NT2/D1 (cell line): ENCODE data around the gene FAM13A.

Experiments used
- DNase-seq: peaks from one replicate; pipeline ENCODE4 v3.0.0-alpha.2; 2011; ENCODE audit warnings: low read depth, low spot score
- H3K27me3 ChIP-seq: 2 replicates; pipeline ENCODE4 v1.6.0; 2011; ENCODE audit warnings: mild to moderate bottlenecking; ENCODE audit not compliant: insufficient read length, insufficient read depth
- H3K36me3 ChIP-seq: 2 replicates; pipeline ENCODE4 v1.6.1; 2011; ENCODE audit warnings: mild to moderate bottlenecking, low read length, mixed read lengths; ENCODE audit not compliant: insufficient read depth, insufficient read length
- H3K4me1 ChIP-seq: 2 replicates; pipeline ENCODE4 v1.5.1; 2011; ENCODE audit not compliant: insufficient read depth, insufficient read length
- H3K4me3 ChIP-seq: 2 replicates; pipeline ENCODE4 v1.5.1; 2011; ENCODE audit warnings: low read depth; ENCODE audit not compliant: insufficient read length
- H3K9ac ChIP-seq: 2 replicates; pipeline ENCODE4 v1.6.0; 2011; ENCODE audit warnings: low read depth; ENCODE audit not compliant: insufficient read length
- H3K9me3 ChIP-seq: 2 replicates; pipeline ENCODE4 v1.5.1; 2011; ENCODE audit warnings: mild to moderate bottlenecking, low read length; ENCODE audit not compliant: insufficient read depth
- SUZ12 ChIP-seq: IDR thresholded peaks from 2 replicates; pipeline ENCODE4 v1.6.1; 2011; ENCODE audit not compliant: insufficient read length, insufficient read depth; ENCODE audit errors: extremely low read depth
- YY1 ChIP-seq: IDR thresholded peaks from 2 replicates; pipeline ENCODE4 v1.6.1; 2011; ENCODE audit not compliant: insufficient read length, insufficient read depth
- ZNF274 ChIP-seq: IDR thresholded peaks from 2 replicates; pipeline ENCODE4 v1.6.1; 2011; ENCODE audit warnings: mild to moderate bottlenecking, low read depth, low read length

The FAM13A gene

GRCh38 chr4:88809101-88809500 lies 247.9 kb downstream of the FAM13A start:
- H3K9me3 ChIP-seq: no peaks in the 10 kb centered on the region
- TF ChIP-seq YY1 (no peak), ZNF274 (no peak), SUZ12 (no peak)
- H3K27me3 ChIP-seq: no peaks in the 10 kb centered on the region
- no peaks in the 10 kb centered on the region for H3K4me1 ChIP-seq
- H3K9ac ChIP-seq: no peak overlapping the region
- no peak for DNase-seq
- H3K36me3 ChIP-seq: no peaks in the 10 kb centered on the region
- H3K4me3 ChIP-seq: no peak overlapping the region

- Histone ChIP-seq H3K36me3 (no peaks in the 10 kb centered on the region), H3K9me3 (no peaks in the 10 kb centered on the region), H3K4me1 (no peaks in the 10 kb centered on the region), H3K27me3 (no peaks in the 10 kb centered on the region), H3K4me3 (no peak overlapping the region), H3K9ac (no peak overlapping the region)
- no peak for DNase-seq
- TF ChIP-seq ZNF274 (no peak), YY1 (no peak), SUZ12 (no peak)
These were observed 249.5 kb downstream of the FAM13A start for GRCh38 chr4:88807499-88807898.

- no peaks in the 10 kb centered on the region for H3K4me1 ChIP-seq
- no peak for DNase-seq
- H3K4me3 ChIP-seq: no peak overlapping the region
- no peaks in the 10 kb centered on the region for H3K27me3 ChIP-seq
- TF ChIP-seq YY1 (no peak), ZNF274 (no peak), SUZ12 (no peak)
- H3K9ac ChIP-seq: no peak overlapping the region
- H3K36me3 ChIP-seq: no peaks in the 10 kb centered on the region
- no peaks in the 10 kb centered on the region for H3K9me3 ChIP-seq
These were observed 252.8 kb downstream of the FAM13A start for GRCh38 chr4:88804234-88804633.

GRCh38 chr4:88803600-88804096 lies 253.3 kb downstream of the FAM13A start:
- Histone ChIP-seq H3K36me3 (no peaks in the 10 kb centered on the region), H3K9ac (no peak overlapping the region), H3K4me1 (no peaks in the 10 kb centered on the region), H3K27me3 (no peaks in the 10 kb centered on the region), H3K4me3 (no peak overlapping the region), H3K9me3 (no peaks in the 10 kb centered on the region)
- no peak for DNase-seq
- TF ChIP-seq SUZ12 (no peak), YY1 (no peak), ZNF274 (no peak)

GRCh38 chr4:88802585-88803286 lies 254.2 kb downstream of the FAM13A start:
- TF ChIP-seq SUZ12: no peak
- TF ChIP-seq YY1: no peak
- no peak for TF ChIP-seq ZNF274
- no peaks in the 10 kb centered on the region for H3K9me3 ChIP-seq
- H3K4me1 ChIP-seq: no peaks in the 10 kb centered on the region
- no peaks in the 10 kb centered on the region for H3K27me3 ChIP-seq
- H3K4me3 ChIP-seq: no peak overlapping the region
- no peaks in the 10 kb centered on the region for H3K36me3 ChIP-seq
- DNase-seq: no peak
- H3K9ac ChIP-seq: no peak overlapping the region

GRCh38 chr4:88802138-88802537 lies 254.8 kb downstream of the FAM13A start:
- no peaks in the 10 kb centered on the region for H3K4me1 ChIP-seq
- TF ChIP-seq SUZ12 (no peak), YY1 (no peak), ZNF274 (no peak)
- no peaks in the 10 kb centered on the region for H3K27me3 ChIP-seq
- no peak overlapping the region for H3K4me3 ChIP-seq
- no peaks in the 10 kb centered on the region for H3K36me3 ChIP-seq
- H3K9ac ChIP-seq: no peak overlapping the region
- DNase-seq: no peak
- no peaks in the 10 kb centered on the region for H3K9me3 ChIP-seq

- Histone ChIP-seq H3K4me1 (no peaks in the 10 kb centered on the region), H3K9me3 (no peaks in the 10 kb centered on the region), H3K27me3 (no peaks in the 10 kb centered on the region), H3K4me3 (no peak overlapping the region), H3K36me3 (no peaks in the 10 kb centered on the region), H3K9ac (no peak overlapping the region)
- no peak for DNase-seq
- no peak for TF ChIP-seq SUZ12
- TF ChIP-seq ZNF274: no peak
- TF ChIP-seq YY1: no peak
These were observed 257.1 kb downstream of the FAM13A start for GRCh38 chr4:88799900-88800299.

GRCh38 chr4:88797725-88798124 lies 259.3 kb downstream of the FAM13A start:
- no peaks in the 10 kb centered on the region for H3K9me3 ChIP-seq
- H3K4me1 ChIP-seq: no peaks in the 10 kb centered on the region
- DNase-seq: no peak
- no peaks in the 10 kb centered on the region for H3K27me3 ChIP-seq
- H3K4me3 ChIP-seq: no peak overlapping the region
- TF ChIP-seq ZNF274: no peak
- no peak for TF ChIP-seq YY1
- no peak for TF ChIP-seq SUZ12
- no peak overlapping the region for H3K9ac ChIP-seq
- H3K36me3 ChIP-seq: no peaks in the 10 kb centered on the region
